Fibroblast of skin of left quadriceps (primary cell): Measurements from ENCODE around the gene BMI1.

Source experiments
- DNase-seq, 2 experiments: peaks; one replicate each; pipeline ENCODE4 v3.0.0-alpha.2; 2013; ENCODE audit warnings: low read depth in 2 of 2

The BMI1 gene

GRCh38 chr10:22367471-22367870 lies 46.6 kb downstream of the BMI1 start:
- DNase-seq: no peak

GRCh38 chr10:22368402-22368801 lies 47.5 kb downstream of the BMI1 start:
- DNase-seq: no peak

- no peak for DNase-seq
Measured at GRCh38 chr10:22368981-22369380, 48.1 kb downstream of the BMI1 start.

- no peak for DNase-seq
Measured at GRCh38 chr10:22369434-22370072, 48.7 kb downstream of the BMI1 start.

GRCh38 chr10:22370320-22370719 lies 49.4 kb downstream of the BMI1 start:
- no peak for DNase-seq

- DNase-seq: no peak
Measured at GRCh38 chr10:22372298-22372697, 51.4 kb downstream of the BMI1 start.

GRCh38 chr10:22372917-22373316 lies 52.0 kb downstream of the BMI1 start:
- peak; percentile 27 to 46 for DNase-seq

- no peak for DNase-seq
Measured at GRCh38 chr10:22374489-22375126, 53.7 kb downstream of the BMI1 start.

- DNase-seq: no peak
Measured at GRCh38 chr10:22379059-22379458, 58.2 kb downstream of the BMI1 start.
